Kidney (tissue), 14 donors: ENCODE results near the gene WFDC12. TPM values are rescaled to one million over a fixed set of nuclear protein-coding genes. Genes with fewer than 3 reads are reported as not detected.

ENCODE experiments used
- DNase-seq, 5 donors: peaks; one replicate each; pipeline ENCODE4 v3.0.0-alpha.2; 2013 to 2020
- FAIRE-seq: peaks from 2 replicates; lab custom pipeline; 2012; peaks lifted over from hg19 to GRCh38; lab: Jason Lieb, UNC
- H3K27ac ChIP-seq, 2 donors: one replicate each; pipeline ENCODE4 v1.7.0; 2013; ENCODE audit warnings: low read depth in 2 of 2, low read length in 2 of 2, inconsistent platforms in 1 of 2
- H3K27me3 ChIP-seq: one replicate; pipeline ENCODE4 v1.7.1; 2013; ENCODE audit warnings: low read length, inconsistent platforms; ENCODE audit not compliant: control insufficient read depth, insufficient read depth
- H3K36me3 ChIP-seq, 3 donors: one replicate each; pipeline versions ENCODE4 v1.7.0 to v1.7.1; 2013; ENCODE audit warnings: low read length in 3 of 3, control low read depth in 1 of 3, inconsistent platforms in 1 of 3; ENCODE audit not compliant: insufficient read depth in 3 of 3, control insufficient read depth in 2 of 3
- H3K4me1 ChIP-seq, 3 donors: one replicate each; pipeline versions ENCODE4 v1.7.0 to v1.7.1; 2013; ENCODE audit warnings: low read length in 3 of 3, inconsistent platforms in 1 of 3, low read depth in 1 of 3; ENCODE audit not compliant: control insufficient read depth in 2 of 3, insufficient read depth in 2 of 3
- H3K4me3 ChIP-seq, 3 donors: one replicate each; pipeline versions ENCODE4 v1.7.0 to v1.8.1; 2013; ENCODE audit warnings: low read length in 3 of 3, control low read depth in 1 of 3, inconsistent platforms in 1 of 3
- H3K9ac ChIP-seq, 3 donors: one replicate each; pipeline versions ENCODE4 v1.7.0 to v1.7.1; 2013; ENCODE audit warnings: low read length in 3 of 3, control low read depth in 1 of 3, inconsistent platforms in 1 of 3
- H3K9me3 ChIP-seq, 3 donors: one replicate each; pipeline versions ENCODE4 v1.7.0 to v1.7.1; 2013; ENCODE audit warnings: low read length in 3 of 3, control low read depth in 1 of 3, inconsistent platforms in 1 of 3; ENCODE audit not compliant: control insufficient read depth in 2 of 3, insufficient read depth in 1 of 3
- CTCF ChIP-seq: IDR thresholded peaks from 3 replicates; pipeline ENCODE4 v1.5.1; 2012; ENCODE audit warnings: mild to moderate bottlenecking, moderate library complexity, borderline replicate concordance; ENCODE audit not compliant: insufficient read depth; ENCODE audit errors: extremely low read depth
- intact Hi-C: fragments of 100-400 bp; cut with DNase I; formaldehyde crosslinking; loops from one replicate; pipeline ENCODE4 v1.11.1; 2022
- polyA plus RNA-seq: library from polyadenylated mRNA; stranded (reverse); fragments of 350-450 nt; fragmentation: Illumina TruSeq; extraction: RNeasy Lipid Tissue Mini Kit (QIAGEN cat#74804); gene quantifications from one replicate; pipeline ENCODE4 v1.2.3, GENCODE V29; 2014; ENCODE audit warnings: low read depth, low replicate concordance; ENCODE audit not compliant: insufficient read depth
- total RNA-seq: library from RNA; stranded (reverse); fragmentation: NEBNext Ultra II Directional; extraction: Animal tissue kit (Norgen Biotek cat#: 25700); gene quantifications from one replicate; pipeline ENCODE4 v1.2.1, GENCODE V29; 2021
- donor health status: control.
- donor health status: control.
- donor health status: control.
- donor health status: control.
- donor health status: control.
- donor health status: DM: yes; HTN: yes; CAD: no.
- donor health status: Normal renal cell carcinoma (clear cell type).

WFDC12 gene
- total and polyA plus RNA-seq, 2 donors from 2014 or later = 1.4 TPM; not detected in 1

- Histone ChIP-seq H3K9me3 (no peaks in the 10 kb centered on the region), H3K4me3 (no peak overlapping the region), H3K36me3 (no peaks in the 10 kb centered on the region), H3K27ac (no peak overlapping the region), H3K27me3 (no peaks in the 10 kb centered on the region), H3K4me1 (no peaks in the 10 kb centered on the region), H3K9ac (no peak overlapping the region)
- no peak for TF ChIP-seq CTCF
- no peak for FAIRE-seq
- DNase-seq = no peak
- intact Hi-C loops = no loop called here
Observed at GRCh38 chr20:45115829-45116228, 8.4 kb downstream of the WFDC12 start.

- H3K9me3 ChIP-seq = no peaks in the 10 kb centered on the region
- TF ChIP-seq CTCF = no peak
- no peak overlapping the region for H3K27ac ChIP-seq
- intact Hi-C loops = no loop called here
- no peaks in the 10 kb centered on the region for H3K27me3 ChIP-seq
- no peak for DNase-seq
- H3K9ac ChIP-seq = no peak overlapping the region
- no peaks in the 10 kb centered on the region for H3K4me1 ChIP-seq
- H3K4me3 ChIP-seq = no peak overlapping the region
- FAIRE-seq = no peak
- H3K36me3 ChIP-seq = no peaks in the 10 kb centered on the region
Observed at GRCh38 chr20:45115386-45115774, 8.9 kb downstream of the WFDC12 start.

GRCh38 chr20:45114465-45115385 is 9.5 kb downstream of the WFDC12 start, which contains the start of gene WFDC5:
TSS of gene WFDC5 (minus strand) at chr20:45115174. CDS start at chr20:45115083, 91 bp downstream.
- H3K27me3 ChIP-seq = no peaks in the 10 kb centered on the region
- FAIRE-seq (no peak), DNase-seq (no peak)
- intact Hi-C loops = no loop called here
- H3K9ac ChIP-seq = no peak within 1 kb of the TSS
- H3K36me3 ChIP-seq = no peaks in the 10 kb centered on the region
- H3K4me1 ChIP-seq = no peaks in the 10 kb centered on the region
- no peak within 1 kb of the TSS for H3K4me3 ChIP-seq
- H3K9me3 ChIP-seq = no peaks in the 10 kb centered on the region
- no peak for TF ChIP-seq CTCF
- no peak within 1 kb of the TSS for H3K27ac ChIP-seq
